Panc1 (cell line): ENCODE measurements around the gene PRM2. TPM values are rescaled to one million over a fixed set of nuclear protein-coding genes. Genes with fewer than 3 reads are reported as not detected.

Experiments used
- microRNA-seq: library from miRNA; unstranded; fragments of <30 nt; microRNA quantifications from one replicate; pipeline ENCODE4 v1.1.0, GENCODE V29; 2020; ENCODE audit not compliant: unreplicated experiment
- total RNA-seq: library from RNA; stranded (reverse); gene quantifications from one replicate; pipeline ENCODE4 v1.2.1, GENCODE V29; 2021; ENCODE audit not compliant: unreplicated experiment

The PRM2 gene
- total RNA-seq, 1 experiment from 2014 or later = not detected

Small RNA genes lying within 50 kb of the gene (microRNA-seq; reads per million reads assigned to microRNA genes)
- not detected for gene MIR548H2

Other genes with a start within 250 kb of the PRM2 start
- 4.8 TPM for gene SOCS1, start 20.3 kb downstream of the PRM2 start, total RNA-seq
- not detected for gene TNP2, start 7.2 kb downstream of the PRM2 start, total RNA-seq
- not detected for gene PRM3, start 2.9 kb downstream of the PRM2 start, total RNA-seq
- not detected for gene PRM1, start 4.8 kb upstream of the PRM2 start, total RNA-seq
- 11.1 TPM for gene RMI2, start 69.0 kb upstream of the PRM2 start, total RNA-seq